HG02981 (cell line): ENCODE measurements around the gene EEFSEC.

ENCODE experiments used
- ATAC-seq: cut with Tn5 transposase; IDR thresholded peaks from one replicate; pipeline ENCODE4 v1.9.1; 2021; ENCODE audit warnings: mild to moderate bottlenecking, moderate library complexity; ENCODE audit not compliant: unreplicated experiment

The EEFSEC gene

DNA sequence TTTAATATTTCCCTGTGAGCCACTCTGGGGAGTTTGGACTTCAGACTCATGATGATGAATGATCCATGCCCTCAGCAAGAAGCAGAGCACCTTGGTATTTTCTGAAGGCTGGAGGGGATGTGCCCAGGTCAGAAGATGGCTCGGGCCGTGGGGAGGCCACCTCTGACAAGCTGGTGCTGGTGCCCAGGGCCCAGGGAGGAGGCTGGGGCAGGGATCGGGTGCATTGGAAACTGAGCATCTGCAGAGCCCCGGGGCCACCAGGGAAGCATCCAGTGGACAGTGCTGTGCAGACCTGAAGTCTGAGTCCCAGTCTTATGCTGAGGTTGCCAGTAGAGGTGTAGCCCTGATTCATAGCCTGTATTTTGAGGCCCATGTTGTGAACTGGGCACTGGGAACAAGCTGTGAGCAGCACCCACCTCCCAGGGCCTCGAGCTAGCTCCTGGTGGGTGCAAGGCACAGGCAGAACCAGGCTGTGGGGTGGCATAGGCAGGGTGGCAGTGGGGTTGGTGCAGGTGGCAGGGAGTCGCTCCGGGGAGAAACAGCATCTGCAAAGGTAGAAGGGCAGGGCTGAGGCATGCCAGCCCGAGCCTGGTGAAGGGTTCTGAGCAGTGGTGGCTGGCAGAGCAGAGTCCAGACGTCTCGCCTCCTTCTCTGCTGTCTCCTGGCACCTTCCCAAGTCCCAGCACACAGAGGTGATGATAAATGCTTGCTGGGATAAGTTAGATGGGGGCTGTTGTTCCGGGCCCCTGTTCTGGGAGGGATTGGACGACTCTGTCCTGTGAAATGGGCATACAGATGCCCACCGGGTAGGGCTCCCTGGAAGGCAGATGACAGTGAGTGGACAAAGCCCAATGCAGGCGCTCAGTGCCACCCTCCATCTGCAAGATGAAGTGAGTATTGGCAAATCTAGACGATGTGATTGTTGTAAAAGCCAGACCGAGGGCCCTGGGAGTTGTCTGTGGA lies 302.8 kb downstream of the EEFSEC start:
- ATAC-seq, result no peak

DNA sequence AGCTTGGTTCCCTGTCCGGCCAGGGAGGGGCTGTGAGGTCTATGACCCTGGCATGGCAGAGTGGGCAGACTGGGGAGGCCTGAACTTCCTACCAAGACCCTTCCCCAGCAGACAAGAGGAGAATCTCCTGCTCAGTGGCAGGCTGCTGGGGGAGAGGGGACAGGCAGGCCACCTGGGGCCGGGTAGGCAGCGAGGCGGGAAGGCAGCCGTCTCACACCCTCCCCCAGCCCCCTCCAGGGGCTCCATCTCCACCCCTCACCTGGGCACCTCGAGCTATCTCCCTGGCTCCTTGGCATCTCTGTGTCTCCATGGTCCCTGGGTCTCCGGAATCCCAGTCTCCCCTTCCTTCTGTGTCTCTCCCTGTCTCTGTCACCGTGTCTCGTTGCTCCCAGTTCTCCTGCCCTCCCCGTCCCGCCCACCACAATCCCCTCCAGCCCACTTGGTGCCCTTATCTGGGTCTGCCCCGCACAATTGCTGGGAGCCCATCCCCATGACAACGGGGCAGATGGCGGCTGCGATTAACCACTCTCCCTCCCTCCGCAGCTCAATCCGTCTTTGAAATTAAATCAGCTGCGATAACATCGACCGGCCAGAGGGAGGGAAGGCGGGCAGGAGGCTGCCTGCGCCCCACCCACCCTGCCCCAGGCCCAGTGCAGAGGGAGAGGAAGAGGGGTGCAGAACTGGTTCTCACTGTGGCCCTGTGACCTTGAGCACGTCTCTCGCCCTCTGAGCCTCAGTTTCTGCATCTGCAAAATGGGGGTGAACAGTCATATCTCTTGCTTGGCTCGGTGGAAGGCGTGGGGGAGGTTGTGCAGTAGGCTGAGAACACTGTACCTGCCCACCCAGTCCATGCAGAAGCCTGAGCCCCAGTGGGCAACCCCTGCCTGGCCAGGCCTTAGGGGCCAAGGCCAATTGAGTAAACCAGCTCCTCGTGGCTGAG lies 303.8 kb downstream of the EEFSEC start:
- no peak for ATAC-seq

DNA sequence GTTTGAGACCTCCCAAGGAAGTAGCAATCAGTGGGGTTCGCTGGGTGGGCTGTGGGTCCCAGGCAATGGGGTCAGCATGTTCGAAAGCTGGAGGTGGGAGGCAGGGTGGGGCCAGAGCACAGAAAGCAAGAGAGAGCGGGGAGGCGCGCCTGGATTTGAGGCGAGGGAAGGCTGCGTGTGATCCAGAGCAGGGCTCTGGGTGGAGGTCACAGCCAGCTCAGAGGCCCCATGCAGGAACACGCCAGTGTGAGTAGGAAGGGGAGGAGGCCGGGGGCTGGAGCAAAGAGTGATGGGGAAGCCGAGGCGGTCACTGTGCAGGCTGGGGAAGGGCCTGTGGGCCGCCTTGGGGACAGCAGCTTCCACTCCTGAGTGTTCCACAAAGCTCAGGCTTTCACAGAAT lies 304.7 kb downstream of the EEFSEC start:
- ATAC-seq, result no peak
